GM12873 (cell line): ENCODE results near the gene CCL2.

Source experiments
- CTCF ChIP-seq: IDR thresholded peaks from 2 replicates; pipeline ENCODE4 v1.5.1; 2012; ENCODE audit warnings: low read depth, mild to moderate bottlenecking, moderate library complexity, low read length, control low read depth; ENCODE audit not compliant: insufficient read depth; ENCODE audit errors: missing control alignments

The CCL2 gene

GRCh38 chr17:34305606-34306005, 50.5 kb downstream of the CCL2 start:
- no peak for TF ChIP-seq CTCF

- TF ChIP-seq CTCF, result no peak
These were observed 51.4 kb downstream of the CCL2 start for GRCh38 chr17:34306466-34306865.
